Body of pancreas (tissue), 4 donors: ENCODE results near the gene CEACAM4.

Experiments used
- POLR2A ChIP-seq, 3 donors: fragments of 450-650 bp; IDR thresholded peaks; one replicate each; pipeline ENCODE4 v1.6.1; 2016; ENCODE audit warnings: antibody characterized with exemption in 3 of 3, mild to moderate bottlenecking in 2 of 3
- TF ChIP-seq, protein P1 (sequence below), 7 experiments: fragments of 450-650 bp in 4 of 7; fragments of 200-600 bp in 3 of 7; sonication (generic) in 3 of 7; IDR thresholded peaks; one replicate each; pipeline ENCODE4 v1.5.1; 2016 to 2019; ENCODE audit warnings: antibody characterized with exemption in 7 of 7

DNA sequence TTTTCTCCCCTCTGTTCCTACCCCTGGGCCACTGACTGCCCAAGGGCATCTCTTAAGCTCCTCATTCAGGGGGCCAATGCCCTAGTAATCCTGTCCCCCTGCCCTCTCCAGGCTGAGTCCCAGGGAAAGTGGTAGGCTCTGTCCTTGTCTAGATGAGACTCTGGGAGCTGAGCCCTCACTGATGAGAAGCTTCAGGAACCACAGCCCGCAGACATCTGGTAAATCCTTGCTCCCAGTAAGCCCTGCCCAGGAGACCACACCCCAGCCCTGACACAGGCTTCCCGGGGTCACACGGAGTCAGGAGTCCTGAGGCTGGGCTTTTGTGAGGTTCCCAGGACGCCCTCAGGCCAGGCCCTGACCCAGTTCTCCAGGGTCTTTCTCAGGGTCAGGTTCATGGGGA lies 1.9 kb downstream of the CEACAM4 start:
- TF ChIP-seq, protein P1, sequence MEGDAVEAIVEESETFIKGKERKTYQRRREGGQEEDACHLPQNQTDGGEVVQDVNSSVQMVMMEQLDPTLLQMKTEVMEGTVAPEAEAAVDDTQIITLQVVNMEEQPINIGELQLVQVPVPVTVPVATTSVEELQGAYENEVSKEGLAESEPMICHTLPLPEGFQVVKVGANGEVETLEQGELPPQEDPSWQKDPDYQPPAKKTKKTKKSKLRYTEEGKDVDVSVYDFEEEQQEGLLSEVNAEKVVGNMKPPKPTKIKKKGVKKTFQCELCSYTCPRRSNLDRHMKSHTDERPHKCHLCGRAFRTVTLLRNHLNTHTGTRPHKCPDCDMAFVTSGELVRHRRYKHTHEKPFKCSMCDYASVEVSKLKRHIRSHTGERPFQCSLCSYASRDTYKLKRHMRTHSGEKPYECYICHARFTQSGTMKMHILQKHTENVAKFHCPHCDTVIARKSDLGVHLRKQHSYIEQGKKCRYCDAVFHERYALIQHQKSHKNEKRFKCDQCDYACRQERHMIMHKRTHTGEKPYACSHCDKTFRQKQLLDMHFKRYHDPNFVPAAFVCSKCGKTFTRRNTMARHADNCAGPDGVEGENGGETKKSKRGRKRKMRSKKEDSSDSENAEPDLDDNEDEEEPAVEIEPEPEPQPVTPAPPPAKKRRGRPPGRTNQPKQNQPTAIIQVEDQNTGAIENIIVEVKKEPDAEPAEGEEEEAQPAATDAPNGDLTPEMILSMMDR (IDR thresholded peaks at IDR 0.05) = no peak
- no peak for TF ChIP-seq POLR2A (IDR thresholded peaks at IDR 0.05)
